Measurements from ENCODE around the gene TNC.

Gene TNC

GRCh38 chr9:115042781-115043509 lies 75.0 kb downstream of the TNC start:
- DNase-seq: no peak

GRCh38 chr9:115039516-115040120 lies 78.3 kb downstream of the TNC start:
- DNase-seq: no peak

- no peak for DNase-seq
Observed at GRCh38 chr9:115038178-115038577, 79.8 kb downstream of the TNC start.

- no peak for DNase-seq
Observed at GRCh38 chr9:115036691-115037090, 81.3 kb downstream of the TNC start.

GRCh38 chr9:115035841-115036612 lies 81.9 kb downstream of the TNC start:
- DNase-seq: peak; percentile 7 to 12

- DNase-seq: no peak
Observed at GRCh38 chr9:115034801-115035200, 83.2 kb downstream of the TNC start.

- no peak for DNase-seq
Observed at GRCh38 chr9:115033800-115034199, 84.2 kb downstream of the TNC start.

GRCh38 chr9:115032296-115032695 lies 85.7 kb downstream of the TNC start:
- no peak for DNase-seq

GRCh38 chr9:115030006-115030405 lies 88.0 kb downstream of the TNC start:
- no peak for DNase-seq

GRCh38 chr9:115025721-115026120 lies 92.2 kb downstream of the TNC start:
- DNase-seq: no peak

- no peak for DNase-seq
Observed at GRCh38 chr9:115024925-115025535, 92.9 kb downstream of the TNC start.

GRCh38 chr9:115022760-115023434 lies 95.1 kb downstream of the TNC start:
- no peak for DNase-seq

GRCh38 chr9:115018547-115019435 lies 99.2 kb downstream of the TNC start:
- no peak for DNase-seq

- DNase-seq: no peak
Observed at GRCh38 chr9:115016344-115016743, 101.6 kb downstream of the TNC start.

GRCh38 chr9:115015018-115015635 lies 102.8 kb downstream of the TNC start:
- no peak for DNase-seq

GRCh38 chr9:115014438-115014837 lies 103.5 kb downstream of the TNC start:
- DNase-seq: no peak

GRCh38 chr9:115013998-115014397 lies 104.0 kb downstream of the TNC start:
- peak; percentile 68 to 76 for DNase-seq

- DNase-seq: no peak
Observed at GRCh38 chr9:115012486-115012885, 105.5 kb downstream of the TNC start.

- DNase-seq: no peak
Observed at GRCh38 chr9:115010874-115011273, 107.1 kb downstream of the TNC start.

- no peak for DNase-seq
Observed at GRCh38 chr9:115008536-115009270, 109.3 kb downstream of the TNC start.

- DNase-seq: no peak
Observed at GRCh38 chr9:115006660-115007059, 111.3 kb downstream of the TNC start.

Measured in stimulated activated CD4-positive, alpha-beta T cell treated with anti-CD3 and anti-CD28 coated beads, Interleukin-4, amount 100 ng/mL, for 4 hours (primary cell).